GM12865 (cell line): ENCODE measurements around the gene STXBP5.

Source experiments
- DNase-seq: peaks from one replicate; pipeline ENCODE4 v3.0.0; 2010; ENCODE audit warnings: low read depth
- H3K4me3 ChIP-seq: 2 replicates; pipeline ENCODE4 v1.5.1; 2011; ENCODE audit warnings: mild to moderate bottlenecking, low read depth, low read length, control low read depth
- TF ChIP-seq, protein P1 (sequence below): IDR thresholded peaks from 2 replicates; pipeline ENCODE4 v1.5.1; 2011; ENCODE audit warnings: low read length, control low read depth, low read depth, inconsistent platforms; ENCODE audit not compliant: insufficient read depth; ENCODE audit errors: missing control alignments

Gene STXBP5

DNA sequence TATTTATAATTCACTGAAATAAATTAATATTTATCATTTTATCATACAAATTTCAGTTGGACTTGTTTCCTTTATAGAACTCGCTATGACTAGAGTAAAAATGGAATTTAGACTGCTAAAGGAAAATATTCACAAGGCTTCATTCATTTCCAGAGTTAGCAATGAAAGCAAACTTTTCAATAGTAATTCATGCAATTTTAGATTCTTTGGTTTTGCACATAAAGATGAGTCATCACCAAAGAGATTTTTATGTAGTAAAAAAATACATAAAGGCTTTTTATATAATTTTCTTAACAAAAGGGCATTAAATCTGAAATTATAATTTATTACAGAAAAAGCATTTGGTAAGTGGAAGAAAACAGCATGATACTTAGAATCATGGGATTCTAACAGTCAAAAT, 37.2 kb upstream of the STXBP5 start:
- no peak overlapping the region for H3K4me3 ChIP-seq
- TF ChIP-seq, protein P1, sequence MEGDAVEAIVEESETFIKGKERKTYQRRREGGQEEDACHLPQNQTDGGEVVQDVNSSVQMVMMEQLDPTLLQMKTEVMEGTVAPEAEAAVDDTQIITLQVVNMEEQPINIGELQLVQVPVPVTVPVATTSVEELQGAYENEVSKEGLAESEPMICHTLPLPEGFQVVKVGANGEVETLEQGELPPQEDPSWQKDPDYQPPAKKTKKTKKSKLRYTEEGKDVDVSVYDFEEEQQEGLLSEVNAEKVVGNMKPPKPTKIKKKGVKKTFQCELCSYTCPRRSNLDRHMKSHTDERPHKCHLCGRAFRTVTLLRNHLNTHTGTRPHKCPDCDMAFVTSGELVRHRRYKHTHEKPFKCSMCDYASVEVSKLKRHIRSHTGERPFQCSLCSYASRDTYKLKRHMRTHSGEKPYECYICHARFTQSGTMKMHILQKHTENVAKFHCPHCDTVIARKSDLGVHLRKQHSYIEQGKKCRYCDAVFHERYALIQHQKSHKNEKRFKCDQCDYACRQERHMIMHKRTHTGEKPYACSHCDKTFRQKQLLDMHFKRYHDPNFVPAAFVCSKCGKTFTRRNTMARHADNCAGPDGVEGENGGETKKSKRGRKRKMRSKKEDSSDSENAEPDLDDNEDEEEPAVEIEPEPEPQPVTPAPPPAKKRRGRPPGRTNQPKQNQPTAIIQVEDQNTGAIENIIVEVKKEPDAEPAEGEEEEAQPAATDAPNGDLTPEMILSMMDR, result no peak
- no peak for DNase-seq

- DNase-seq, result no peak
- H3K4me3 ChIP-seq, result no peak overlapping the region
- TF ChIP-seq, protein P1, result no peak
These were observed 36.4 kb upstream of the STXBP5 start for GRCh38 chr6:147167576-147168461.

DNA sequence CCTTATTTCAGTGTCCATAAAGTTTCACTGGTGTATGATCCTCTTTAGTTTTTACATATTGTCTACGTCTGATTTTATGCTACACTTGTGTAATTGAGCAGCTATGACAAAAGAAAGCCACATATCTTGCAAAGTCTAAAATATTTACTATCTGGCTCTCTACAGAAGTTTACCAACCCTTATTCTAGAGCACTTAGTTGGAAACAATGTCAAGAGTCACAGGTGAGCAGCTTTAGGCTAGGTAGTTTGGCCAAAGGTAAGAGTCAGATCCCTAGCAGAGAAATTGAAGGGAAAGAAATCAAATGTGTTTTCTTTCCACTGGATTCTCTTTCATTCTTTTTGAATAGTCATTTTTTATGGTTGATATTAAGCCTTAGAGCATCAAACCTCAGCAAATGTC, 34.7 kb upstream of the STXBP5 start:
- TF ChIP-seq, protein P1, result no peak
- no peak overlapping the region for H3K4me3 ChIP-seq
- no peak for DNase-seq

- no peak overlapping the region for H3K4me3 ChIP-seq
- TF ChIP-seq, protein P1, result no peak
- DNase-seq, result no peak
These were observed 33.9 kb upstream of the STXBP5 start for GRCh38 chr6:147170269-147170668.

DNA sequence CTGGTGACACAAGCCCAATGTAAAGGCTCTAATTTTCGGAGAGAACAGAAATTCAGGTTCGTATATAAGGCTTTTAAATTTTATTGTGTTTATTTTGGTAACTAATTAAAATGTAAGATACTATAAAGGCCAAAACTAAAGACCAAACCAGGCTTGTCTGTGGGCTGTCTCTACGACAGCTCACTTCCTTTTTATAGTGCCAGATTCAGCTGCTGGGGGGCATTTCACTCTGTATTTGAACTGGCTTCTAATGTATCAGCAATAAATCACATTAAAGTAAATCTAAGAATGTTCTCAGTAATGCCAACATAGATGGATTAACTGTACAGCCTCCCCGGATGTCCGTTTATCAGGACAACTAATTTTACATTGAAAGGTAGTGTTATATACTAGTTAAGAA, 31.1 kb upstream of the STXBP5 start:
- TF ChIP-seq, protein P1, result no peak
- H3K4me3 ChIP-seq, result no peak overlapping the region
- DNase-seq, result no peak

- DNase-seq, result no peak
- TF ChIP-seq, protein P1, result no peak
- H3K4me3 ChIP-seq, result no peak overlapping the region
These were observed 30.4 kb upstream of the STXBP5 start for GRCh38 chr6:147173675-147174308.
